DMS153 treated with DMSO at 0.1 percent for 48 hours (cell line): ENCODE measurements around the gene SERTAD3.
"Not testable (repeated sequence)": the region's sequence is repeated elsewhere in the genome, so short reads cannot be mapped to it uniquely, and the experiment has no call there.

Experiments
- DNase-seq: peaks from one replicate; lab custom pipeline; 2025; ENCODE audit not compliant: unreplicated experiment; lab: John Stamatoyannopoulos, UW

The SERTAD3 gene

GRCh38 chr19:40458597-40458974 is 14.5 kb upstream of the SERTAD3 start:
- no peak for DNase-seq

DNA sequence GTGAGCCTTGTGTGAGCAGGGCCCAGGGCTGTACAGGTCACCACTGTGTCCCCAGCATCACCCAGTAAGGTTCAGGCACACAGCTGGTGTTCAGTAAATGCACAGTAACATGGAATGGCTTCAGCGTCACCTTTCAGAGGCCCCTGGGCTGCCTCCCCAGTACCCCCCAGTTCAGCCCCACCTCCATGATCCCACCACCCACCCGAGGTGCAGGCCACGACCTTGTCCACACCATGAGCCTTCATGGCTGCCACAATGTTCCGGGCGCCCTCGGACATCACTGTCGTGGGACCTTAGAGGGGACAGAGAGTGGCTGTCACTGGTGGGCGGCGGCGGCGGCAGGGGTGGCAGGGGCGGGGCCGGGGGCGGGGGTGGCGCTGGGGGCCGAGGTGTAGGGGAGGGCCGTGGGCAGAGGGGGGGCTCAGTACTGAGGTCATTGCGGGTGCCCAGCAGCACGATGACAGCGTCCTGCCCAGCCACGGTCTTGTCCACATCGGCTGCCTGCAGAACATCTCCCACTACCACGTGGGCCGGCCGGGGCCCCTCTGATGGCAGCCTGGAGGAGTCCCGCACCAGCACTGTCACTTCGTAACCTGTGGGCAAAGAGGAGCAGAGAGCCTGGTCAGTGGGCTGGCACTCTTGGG is 13.9 kb upstream of the SERTAD3 start:
- no peak for DNase-seq

DNA sequence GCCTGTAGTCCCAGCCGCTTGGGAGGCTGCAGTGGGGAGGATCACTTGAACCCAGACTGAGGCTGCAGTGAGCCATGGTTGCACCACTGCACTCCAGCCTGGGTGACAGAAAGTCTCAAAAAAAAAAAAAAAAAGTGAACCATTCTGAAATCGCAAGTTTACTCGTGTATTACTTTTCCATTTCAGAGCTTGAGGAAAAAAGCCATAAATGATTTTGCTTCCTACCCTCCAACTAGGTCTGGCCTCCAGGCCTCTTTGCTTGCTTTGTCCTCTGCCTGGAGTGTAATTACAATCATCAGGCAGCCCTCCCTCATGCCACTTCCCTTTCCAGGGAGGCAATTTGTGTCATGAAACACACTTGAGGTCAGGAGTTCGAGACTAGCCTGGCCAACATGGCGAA is 12.9 kb upstream of the SERTAD3 start:
- DNase-seq, result no peak

- not testable (repeated sequence) for DNase-seq
These were observed 9.8 kb upstream of the SERTAD3 start for GRCh38 chr19:40453943-40454342.

DNA sequence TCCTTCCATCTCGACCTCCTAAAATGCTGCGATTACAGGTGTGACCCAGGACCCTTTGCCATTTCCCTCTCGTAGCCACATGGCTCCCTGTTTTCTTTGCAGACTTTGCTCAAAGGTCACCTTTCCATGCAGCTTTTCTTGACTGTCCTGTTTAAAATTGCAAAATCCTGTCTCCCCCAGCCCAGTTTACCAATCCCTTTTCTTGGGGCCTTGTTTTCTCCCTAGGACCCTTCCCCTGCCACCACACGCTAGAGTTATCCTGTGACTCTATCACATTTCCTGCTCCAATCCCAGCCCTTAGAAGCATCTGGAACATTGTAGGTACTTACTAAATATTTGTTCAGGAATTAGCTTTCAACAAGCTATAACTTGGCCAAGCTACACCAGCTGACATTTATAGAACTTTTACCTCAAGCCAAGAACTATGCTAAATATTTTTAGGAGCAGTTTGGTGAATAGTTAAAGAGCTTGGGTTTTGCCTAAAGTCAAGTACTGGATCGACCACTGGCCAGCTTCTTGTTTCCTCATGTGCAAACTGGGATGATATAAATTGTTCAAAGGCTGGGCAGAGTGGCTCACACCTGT is 9.1 kb upstream of the SERTAD3 start:
- DNase-seq, result no peak

- DNase-seq, result no peak
These were observed 7.9 kb upstream of the SERTAD3 start for GRCh38 chr19:40452016-40452415.

- no peak for DNase-seq
These were observed 6.5 kb upstream of the SERTAD3 start for GRCh38 chr19:40450664-40451063.

GRCh38 chr19:40449506-40449905 is 5.4 kb upstream of the SERTAD3 start:
- DNase-seq, result no peak

DNA sequence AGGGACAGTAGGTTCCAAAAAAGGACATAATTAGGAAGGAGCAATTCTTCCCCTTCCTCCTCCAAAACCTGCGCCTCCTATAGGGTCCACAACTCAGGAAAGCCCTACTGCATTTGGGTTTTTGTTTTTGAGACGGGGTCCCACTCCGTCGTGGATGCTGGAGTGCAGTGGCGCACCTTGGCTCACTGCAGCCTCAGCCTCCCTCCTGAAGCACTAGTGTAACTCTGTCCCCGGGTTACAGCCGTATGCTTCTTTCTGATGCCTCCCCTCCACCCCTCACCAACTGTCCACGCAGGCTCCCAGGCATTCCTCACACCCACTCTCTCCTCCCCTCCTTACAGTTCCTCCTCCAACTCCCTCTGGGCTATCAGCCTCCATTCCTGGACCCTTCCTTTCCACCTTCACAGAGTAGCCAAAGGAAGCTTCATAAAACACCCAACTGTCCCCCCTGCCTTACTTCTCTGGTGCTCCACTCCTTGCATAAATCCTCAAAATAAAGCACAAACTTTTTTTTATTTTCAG is 2.2 kb upstream of the SERTAD3 start:
- DNase-seq, result no peak

DNA sequence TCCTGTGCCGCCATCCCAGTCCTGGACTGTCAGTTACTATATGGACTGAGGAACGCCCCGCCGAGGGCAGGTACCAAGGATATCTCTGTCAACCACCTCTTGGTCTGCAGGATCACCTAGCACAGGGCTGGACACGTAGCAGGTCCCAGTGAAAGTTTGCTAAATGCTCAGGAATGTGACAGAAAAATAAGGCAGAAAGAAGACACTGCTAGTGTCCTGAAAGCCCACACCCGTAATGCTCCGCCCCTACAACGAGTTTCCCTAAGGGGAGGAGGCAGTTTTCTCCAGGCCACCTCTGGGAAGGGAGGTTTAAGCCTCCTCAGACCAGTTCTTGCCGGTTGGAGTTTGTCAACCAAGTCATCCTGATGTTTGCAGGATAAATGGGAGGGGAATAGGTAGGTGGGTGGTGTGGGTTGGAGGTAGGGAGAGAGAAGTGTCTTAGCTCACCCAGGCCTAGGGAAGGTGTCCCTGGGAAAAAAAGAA is 1.7 kb upstream of the SERTAD3 start:
- no peak for DNase-seq

- DNase-seq, result no peak
These were observed 734 bp upstream of the SERTAD3 start for GRCh38 chr19:40444825-40445312.

- DNase-seq, result peak; percentile 96
These were observed 770 bp downstream of the SERTAD3 start for GRCh38 chr19:40443131-40443999.

DNA sequence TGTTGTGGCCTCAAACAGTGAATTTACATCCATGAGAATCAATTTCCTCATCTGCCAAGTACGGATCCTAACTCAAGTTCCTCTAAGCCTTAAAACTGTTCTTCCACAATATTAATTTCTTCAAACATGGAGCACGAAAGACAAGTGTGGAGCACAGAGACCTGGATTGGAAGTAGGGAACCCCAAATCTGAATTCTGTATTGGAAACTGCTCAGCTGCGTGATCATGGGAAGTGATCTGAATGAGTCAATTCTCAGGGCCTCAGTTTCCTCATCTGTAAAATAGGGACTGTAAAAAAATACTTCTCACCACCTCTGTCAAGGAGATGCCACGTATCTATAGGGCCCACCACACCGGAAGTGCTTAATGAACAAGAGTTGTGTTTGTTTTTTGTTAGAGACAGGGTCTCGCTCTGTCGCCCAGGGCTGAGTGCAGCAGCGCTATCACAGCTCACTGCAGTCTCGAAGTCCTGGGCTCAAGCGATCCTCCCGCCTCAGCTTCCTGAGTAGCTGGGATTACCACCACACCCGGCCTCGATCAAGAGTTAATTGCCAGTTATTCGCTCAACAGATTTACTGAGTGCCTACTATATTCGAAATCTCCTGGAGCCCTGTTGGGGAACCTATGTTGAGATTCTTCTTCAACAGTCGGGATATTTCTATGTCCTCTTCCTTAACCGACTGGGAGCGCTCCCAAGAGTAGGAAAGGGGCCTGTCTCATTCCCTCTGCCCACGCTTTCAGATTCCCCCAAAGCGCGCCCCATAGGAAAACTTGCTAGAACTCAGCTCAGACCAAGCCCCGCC is 1.6 kb downstream of the SERTAD3 start:
- no peak for DNase-seq

GRCh38 chr19:40441719-40442253 is 2.3 kb downstream of the SERTAD3 start:
- DNase-seq, result no peak

- DNase-seq, result no peak
These were observed 5.9 kb downstream of the SERTAD3 start for GRCh38 chr19:40438284-40438683.

GRCh38 chr19:40433391-40434216 is 10.5 kb downstream of the SERTAD3 start:
- peak; percentile 63 for DNase-seq

DNA sequence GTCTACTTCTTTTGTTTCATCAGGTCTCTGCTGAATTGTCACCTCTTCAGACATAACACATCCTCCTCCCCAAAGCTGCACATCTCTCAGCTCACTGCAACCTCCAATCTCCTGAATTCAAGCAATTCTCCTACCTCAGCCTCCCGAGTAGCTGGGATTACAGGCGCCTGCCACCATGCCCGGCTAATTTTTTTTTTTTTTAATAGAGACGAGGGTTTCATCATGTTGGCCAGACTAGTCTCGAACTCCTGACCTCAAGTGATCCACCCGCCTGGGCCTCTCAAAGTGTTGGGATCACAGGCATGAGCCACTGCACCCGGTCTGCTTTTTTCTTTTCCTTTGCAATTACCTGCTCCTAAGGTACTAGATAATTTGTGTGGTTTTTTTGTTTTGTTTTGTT is 11.4 kb downstream of the SERTAD3 start:
- not testable (repeated sequence) for DNase-seq

GRCh38 chr19:40431698-40432097 is 12.4 kb downstream of the SERTAD3 start:
- DNase-seq, result no peak

- not testable (repeated sequence) for DNase-seq
These were observed 13.9 kb downstream of the SERTAD3 start for GRCh38 chr19:40430242-40430641.

- DNase-seq, result not testable (repeated sequence)
These were observed 15.9 kb downstream of the SERTAD3 start for GRCh38 chr19:40428197-40428596.
